H9 (cell line): ENCODE data around the gene PROSER3. TPM values are rescaled to one million over a fixed set of nuclear protein-coding genes. Genes with fewer than 3 reads are reported as not detected.

ENCODE experiments used
- DNase-seq: peaks from one replicate; pipeline ENCODE4 v3.0.0-alpha.2; 2017
- H2AFZ ChIP-seq: one replicate; pipeline ENCODE4 v1.6.1; 2013; ENCODE audit warnings: mild to moderate bottlenecking, low read length, control low read depth, moderate library complexity
- H2AK5ac ChIP-seq: 2 replicates; pipeline ENCODE4 v1.6.1; 2013; ENCODE audit warnings: low read length, control low read depth, mixed read lengths; ENCODE audit not compliant: insufficient read length
- H2BK120ac ChIP-seq: one replicate; pipeline ENCODE4 v1.6.1; 2013; ENCODE audit warnings: low read depth, mild to moderate bottlenecking, low read length, control low read depth, inconsistent platforms; ENCODE audit not compliant: poor library complexity, severe bottlenecking
- H2BK12ac ChIP-seq: 2 replicates; pipeline ENCODE4 v1.6.1; 2013; ENCODE audit warnings: low read length, control low read depth, mixed read lengths, low read depth; ENCODE audit not compliant: insufficient read length
- H2BK15ac ChIP-seq: 2 replicates; pipeline ENCODE4 v1.6.1; 2013; ENCODE audit warnings: low read depth, low read length, control low read depth
- H2BK20ac ChIP-seq: one replicate; pipeline ENCODE4 v1.6.1; 2013; ENCODE audit warnings: low read depth, mild to moderate bottlenecking, low read length, control low read depth, inconsistent platforms; ENCODE audit not compliant: poor library complexity, severe bottlenecking
- H2BK5ac ChIP-seq: 2 replicates; pipeline ENCODE4 v1.6.1; 2013; ENCODE audit warnings: low read length, control low read depth, mixed read lengths; ENCODE audit not compliant: insufficient read length
- H3K14ac ChIP-seq: 2 replicates; pipeline ENCODE4 v1.6.1; 2013; ENCODE audit warnings: low read length, control low read depth; ENCODE audit not compliant: insufficient read depth
- H3K18ac ChIP-seq: 2 replicates; pipeline ENCODE4 v1.6.1; 2013; ENCODE audit warnings: low read depth, mild to moderate bottlenecking, mixed read lengths, low read length, control low read depth; ENCODE audit not compliant: insufficient read length
- H3K23ac ChIP-seq: 2 replicates; pipeline ENCODE4 v1.6.1; 2013; ENCODE audit warnings: low read length, control low read depth, mixed read lengths, low read depth; ENCODE audit not compliant: insufficient read length
- H3K23me2 ChIP-seq: 2 replicates; pipeline ENCODE4 v1.6.1; 2013; ENCODE audit warnings: low read depth, mild to moderate bottlenecking, mixed read lengths, low read length, control low read depth; ENCODE audit not compliant: insufficient read length, poor library complexity, severe bottlenecking
- H3K27ac ChIP-seq: 2 replicates; pipeline ENCODE4 v1.5.1; 2013; ENCODE audit warnings: low read length, control low read depth, mixed read lengths, low read depth; ENCODE audit not compliant: insufficient read length
- H3K27me3 ChIP-seq: 2 replicates; pipeline ENCODE4 v1.6.1; 2013; ENCODE audit warnings: low read length, control low read depth, inconsistent platforms; ENCODE audit not compliant: insufficient read depth
- H3K4ac ChIP-seq: 2 replicates; pipeline ENCODE4 v1.6.1; 2013; ENCODE audit warnings: low read depth, mild to moderate bottlenecking, control low read depth, inconsistent platforms, low read length, moderate library complexity
- H3K4me1 ChIP-seq: 2 replicates; pipeline ENCODE4 v1.6.1; 2013; ENCODE audit warnings: low read length, control low read depth, inconsistent platforms; ENCODE audit not compliant: insufficient read depth
- H3K4me2 ChIP-seq: 2 replicates; pipeline ENCODE4 v1.6.1; 2013; ENCODE audit warnings: low read length, control low read depth, mixed read lengths; ENCODE audit not compliant: insufficient read length, insufficient read depth
- H3K56ac ChIP-seq: 2 replicates; pipeline ENCODE4 v1.6.1; 2013; ENCODE audit warnings: low read depth, mild to moderate bottlenecking, mixed read lengths, low read length, control low read depth; ENCODE audit not compliant: insufficient read length
- H3K79me1 ChIP-seq: 2 replicates; pipeline ENCODE4 v1.6.1; 2013; ENCODE audit warnings: low read depth, mild to moderate bottlenecking, moderate library complexity, low read length, control low read depth, inconsistent platforms; ENCODE audit not compliant: insufficient read depth, poor library complexity, severe bottlenecking
- H3K79me2 ChIP-seq: 2 replicates; pipeline ENCODE4 v1.6.1; 2013; ENCODE audit warnings: low read length, control low read depth, inconsistent platforms; ENCODE audit not compliant: insufficient read depth
- H3K9ac ChIP-seq: 2 replicates; pipeline ENCODE4 v1.6.1; 2013; ENCODE audit warnings: low read length, control low read depth, mixed read lengths; ENCODE audit not compliant: insufficient read length; ENCODE audit errors: extremely low read depth
- H3K9me3 ChIP-seq: one replicate; pipeline ENCODE4 v1.6.1; 2013; ENCODE audit warnings: low read depth, low read length, inconsistent platforms; ENCODE audit not compliant: control insufficient read depth
- H3T11ph ChIP-seq: one replicate; pipeline ENCODE4 v1.6.1; 2013; ENCODE audit warnings: mild to moderate bottlenecking, low read length, control low read depth, inconsistent platforms
- H4K20me1 ChIP-seq: one replicate; pipeline ENCODE4 v1.6.1; 2013; ENCODE audit not compliant: control insufficient read depth, insufficient read length, insufficient read depth
- H4K5ac ChIP-seq: 2 replicates; pipeline ENCODE4 v1.6.1; 2013; ENCODE audit warnings: low read depth, mild to moderate bottlenecking, mixed read lengths, low read length, control low read depth; ENCODE audit not compliant: insufficient read length
- H4K8ac ChIP-seq: replicated peaks from 2 replicates; pipeline ENCODE4 v1.6.1; 2013; ENCODE audit warnings: low read length, control low read depth, mixed read lengths, low read depth; ENCODE audit not compliant: insufficient read length
- H4K91ac ChIP-seq: 2 replicates; pipeline ENCODE4 v1.6.1; 2013; ENCODE audit warnings: low read depth, mild to moderate bottlenecking, moderate library complexity, mixed read lengths, low read length, control low read depth; ENCODE audit not compliant: insufficient read length
- H3K27ac Mint-ChIP-seq, 3 experiments: 2 replicates in 2 of 3; 3 replicates in 1 of 3; pipeline ENCODE4 v1.8.0; 2020 to 2021; ENCODE audit warnings: mixed read lengths in 3 of 3, mild to moderate bottlenecking in 1 of 3, moderate library complexity in 1 of 3
- H3K27me3 Mint-ChIP-seq: 2 replicates; pipeline ENCODE4 v1.8.0; 2021; ENCODE audit warnings: low read depth, mild to moderate bottlenecking, moderate library complexity, mixed read lengths
- H3K36me3 Mint-ChIP-seq, 3 experiments: 2 replicates in 2 of 3; 3 replicates in 1 of 3; pipeline ENCODE4 v1.8.0; 2020 to 2021; ENCODE audit warnings: low read depth in 3 of 3, mixed read lengths in 3 of 3; ENCODE audit not compliant: insufficient read depth in 1 of 3
- H3K4me1 Mint-ChIP-seq, 2 experiments: 2 replicates each; pipeline ENCODE4 v1.8.0; 2020; ENCODE audit warnings: mixed read lengths in 2 of 2
- H3K4me3 Mint-ChIP-seq, 2 experiments: 2 replicates in 1 of 2; 3 replicates in 1 of 2; pipeline ENCODE4 v1.8.0; 2020 to 2021; ENCODE audit warnings: mild to moderate bottlenecking in 2 of 2, mixed read lengths in 2 of 2, moderate library complexity in 1 of 2
- H3K9me3 Mint-ChIP-seq, 2 experiments: 2 replicates in 1 of 2; 3 replicates in 1 of 2; pipeline ENCODE4 v1.8.0; 2020; ENCODE audit warnings: mild to moderate bottlenecking in 2 of 2, mixed read lengths in 2 of 2, moderate library complexity in 1 of 2
- CTCF ChIP-seq: fragments of 200-600 bp; sonication (generic); conservative IDR thresholded peaks from 3 replicates; pipeline ENCODE4 v1.8.0; 2021; ENCODE audit warnings: antibody characterized with exemption, mild to moderate bottlenecking
- WGBS: extraction: QIAGEN DNeasy Blood & Tissue Kit; methylation state at CpG from one replicate; pipeline ENCODE4 v1.1.7; 2013; ENCODE audit warnings: missing lambda C conversion rate, low lambda C conversion rate, mixed read lengths; ENCODE audit not compliant: insufficient read length; ENCODE audit errors: extremely low coverage; 5-methylcytosine and 5-hydroxymethylcytosine counted together
- total RNA-seq: library from RNA; stranded (reverse); gene quantifications from 2 replicates; pipeline ENCODE4 v1.2.1, GENCODE V29; 2021

The PROSER3 gene
- total RNA-seq, 1 experiment from 2014 or later, result 29.1 TPM

DNA sequence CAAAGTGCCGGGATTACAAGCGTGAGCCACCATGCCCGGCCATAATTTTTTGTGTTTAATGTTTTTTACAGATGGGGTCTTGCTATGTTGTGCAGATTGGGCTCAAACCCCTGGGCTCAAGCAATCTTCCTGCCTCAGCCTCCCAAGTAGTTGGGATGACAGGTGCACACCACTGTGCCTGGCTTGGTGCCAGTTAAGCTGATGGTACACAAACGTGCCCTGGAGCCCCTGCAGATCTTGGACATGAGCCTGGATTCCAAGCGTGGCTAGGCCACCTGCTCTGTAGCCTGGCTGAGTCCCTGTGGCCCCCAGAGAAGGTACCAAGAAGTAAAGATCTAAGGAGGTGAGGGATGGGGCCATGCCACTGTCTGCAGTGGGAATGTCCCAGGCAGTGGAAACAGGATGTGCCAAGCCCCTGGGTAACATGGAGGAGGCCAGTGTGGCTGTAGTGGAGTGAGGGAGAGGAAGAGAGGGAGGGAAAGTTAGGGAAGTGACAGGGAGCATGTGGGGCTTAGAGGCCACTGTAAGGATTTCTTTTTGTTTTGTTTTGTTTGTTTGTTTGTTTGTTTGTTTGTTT lies 47.6 kb downstream of the PROSER3 start:
- H3K9me3 ChIP-seq, result no peaks in the 10 kb centered on the region
- H3K27me3 Mint-ChIP-seq, result peaks cover 26% of the 10 kb centered on the region
- H3K4me3 Mint-ChIP-seq, result no peak overlapping the region

More for the DNA sequence above, 47.6 kb downstream of the PROSER3 start:
- WGBS, result no CpG with 5 or more reads among the region's 5 CpGs
- Mint-ChIP-seq H3K4me1 (peaks cover 6 to 8% of the 10 kb centered on the region in 2 experiments), H3K9me3 (no peaks in the 10 kb centered on the region; a peak in 2 of 5 replicates), H3K36me3 (no peaks in the 10 kb centered on the region), H3K27ac (peak overlapping the region in 1 of 3 experiments; percentile 62; a peak in 1 of 7 replicates)
- Histone ChIP-seq H3K56ac (no peak overlapping the region), H3K4me1 (no peaks in the 10 kb centered on the region; the same call in 1 of the 2 replicates), H3K4ac (no peak overlapping the region), H3K9ac (no peak overlapping the region), H4K20me1 (no peaks in the 10 kb centered on the region), H3K27me3 (no peaks in the 10 kb centered on the region), H2BK12ac (no peak overlapping the region), H2AK5ac (no peak overlapping the region), H3K23me2 (no peaks in the 10 kb centered on the region), H3T11ph (no peak overlapping the region), H3K79me1 (no peaks in the 10 kb centered on the region), H4K8ac (no peak overlapping the region), H2AFZ (no peak overlapping the region), H3K18ac (no peak overlapping the region), H3K4me2 (no peak overlapping the region), H2BK5ac (no peak overlapping the region), H3K79me2 (no peaks in the 10 kb centered on the region), H2BK15ac (no peak overlapping the region), H2BK120ac (no peak overlapping the region), H3K27ac (no peak overlapping the region), H4K5ac (no peak overlapping the region), H3K14ac (no peak overlapping the region), H3K23ac (no peak overlapping the region), H4K91ac (no peak overlapping the region), H2BK20ac (no peak overlapping the region)
- DNase-seq, result no peak
- TF ChIP-seq CTCF, result no peak
